B cell (primary cell): ENCODE data around the gene STK16.

Experiments used
- EZH2 ChIP-seq: IDR thresholded peaks from 2 replicates; pipeline ENCODE4 v1.6.1; 2012; ENCODE audit warnings: borderline replicate concordance, low read depth, mild to moderate bottlenecking, moderate library complexity, low read length; ENCODE audit not compliant: insufficient read depth, poor library complexity, severe bottlenecking
- TF ChIP-seq, protein P1 (sequence below): fragments of 200-600 bp; IDR thresholded peaks from one replicate; pipeline ENCODE4 v1.8.0; 2022; ENCODE audit warnings: antibody characterized with exemption, mild to moderate bottlenecking

- TF ChIP-seq, protein P1, sequence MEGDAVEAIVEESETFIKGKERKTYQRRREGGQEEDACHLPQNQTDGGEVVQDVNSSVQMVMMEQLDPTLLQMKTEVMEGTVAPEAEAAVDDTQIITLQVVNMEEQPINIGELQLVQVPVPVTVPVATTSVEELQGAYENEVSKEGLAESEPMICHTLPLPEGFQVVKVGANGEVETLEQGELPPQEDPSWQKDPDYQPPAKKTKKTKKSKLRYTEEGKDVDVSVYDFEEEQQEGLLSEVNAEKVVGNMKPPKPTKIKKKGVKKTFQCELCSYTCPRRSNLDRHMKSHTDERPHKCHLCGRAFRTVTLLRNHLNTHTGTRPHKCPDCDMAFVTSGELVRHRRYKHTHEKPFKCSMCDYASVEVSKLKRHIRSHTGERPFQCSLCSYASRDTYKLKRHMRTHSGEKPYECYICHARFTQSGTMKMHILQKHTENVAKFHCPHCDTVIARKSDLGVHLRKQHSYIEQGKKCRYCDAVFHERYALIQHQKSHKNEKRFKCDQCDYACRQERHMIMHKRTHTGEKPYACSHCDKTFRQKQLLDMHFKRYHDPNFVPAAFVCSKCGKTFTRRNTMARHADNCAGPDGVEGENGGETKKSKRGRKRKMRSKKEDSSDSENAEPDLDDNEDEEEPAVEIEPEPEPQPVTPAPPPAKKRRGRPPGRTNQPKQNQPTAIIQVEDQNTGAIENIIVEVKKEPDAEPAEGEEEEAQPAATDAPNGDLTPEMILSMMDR: no peak
- no peak for TF ChIP-seq EZH2
Measured at GRCh38 chr2:219285894-219286425, 40.7 kb downstream of the STK16 start.
